ENCODE data around the gene KSR2. TPM values are rescaled to one million over a fixed set of nuclear protein-coding genes. Genes with fewer than 3 reads are reported as not detected.

KSR2 gene
- total and polyA plus RNA-seq, 7 donors, result under 0.01 to 1.1 (median 0.41) TPM

DNA sequence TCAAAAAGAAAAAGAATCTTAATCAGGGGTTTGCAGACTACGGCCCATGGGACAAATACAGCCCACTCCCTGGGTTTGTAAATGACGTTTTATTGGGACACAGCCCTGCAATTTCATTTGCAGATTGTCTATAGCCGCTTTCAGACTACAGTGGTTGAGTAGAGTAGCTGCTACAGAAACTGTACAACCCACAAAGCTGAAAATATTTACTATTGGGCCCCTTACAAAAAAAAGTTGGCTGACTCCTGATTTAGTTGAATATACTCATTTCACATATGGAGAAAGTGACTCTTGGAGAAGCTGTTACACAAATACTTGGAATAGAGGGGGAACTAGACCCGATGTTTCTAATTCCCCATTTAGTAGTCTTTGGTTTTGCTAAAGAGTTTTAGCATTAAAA, 444.8 kb downstream of the KSR2 start:
- intact Hi-C loops (cut with DNase I), result no loop called here
- Histone ChIP-seq H3K4me3 (no peak overlapping the region), H3K4me1 (no peaks in the 10 kb centered on the region), H3K9me3 (peaks cover 0 to 2% (median 0%) of the 10 kb centered on the region in 4 donors), H3K27me3 (peaks cover 0 to 3% (median 0%) of the 10 kb centered on the region in 3 donors), H3K27ac (no peak overlapping the region), H3K36me3 (no peaks in the 10 kb centered on the region)
- 65 to 78% methylated on average over 4 of the region's 4 CpGs for WGBS, 2 donors
- TF ChIP-seq POLR2AphosphoS5 (IDR thresholded peaks at IDR 0.05) (no peak), POLR2A (IDR thresholded peaks at IDR 0.05) (no peak), EP300 (IDR thresholded peaks at IDR 0.05) (no peak)
- TF ChIP-seq, protein P1, sequence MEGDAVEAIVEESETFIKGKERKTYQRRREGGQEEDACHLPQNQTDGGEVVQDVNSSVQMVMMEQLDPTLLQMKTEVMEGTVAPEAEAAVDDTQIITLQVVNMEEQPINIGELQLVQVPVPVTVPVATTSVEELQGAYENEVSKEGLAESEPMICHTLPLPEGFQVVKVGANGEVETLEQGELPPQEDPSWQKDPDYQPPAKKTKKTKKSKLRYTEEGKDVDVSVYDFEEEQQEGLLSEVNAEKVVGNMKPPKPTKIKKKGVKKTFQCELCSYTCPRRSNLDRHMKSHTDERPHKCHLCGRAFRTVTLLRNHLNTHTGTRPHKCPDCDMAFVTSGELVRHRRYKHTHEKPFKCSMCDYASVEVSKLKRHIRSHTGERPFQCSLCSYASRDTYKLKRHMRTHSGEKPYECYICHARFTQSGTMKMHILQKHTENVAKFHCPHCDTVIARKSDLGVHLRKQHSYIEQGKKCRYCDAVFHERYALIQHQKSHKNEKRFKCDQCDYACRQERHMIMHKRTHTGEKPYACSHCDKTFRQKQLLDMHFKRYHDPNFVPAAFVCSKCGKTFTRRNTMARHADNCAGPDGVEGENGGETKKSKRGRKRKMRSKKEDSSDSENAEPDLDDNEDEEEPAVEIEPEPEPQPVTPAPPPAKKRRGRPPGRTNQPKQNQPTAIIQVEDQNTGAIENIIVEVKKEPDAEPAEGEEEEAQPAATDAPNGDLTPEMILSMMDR (IDR thresholded peaks at IDR 0.05), result no peak
- DNase-seq, result no peak

DNA sequence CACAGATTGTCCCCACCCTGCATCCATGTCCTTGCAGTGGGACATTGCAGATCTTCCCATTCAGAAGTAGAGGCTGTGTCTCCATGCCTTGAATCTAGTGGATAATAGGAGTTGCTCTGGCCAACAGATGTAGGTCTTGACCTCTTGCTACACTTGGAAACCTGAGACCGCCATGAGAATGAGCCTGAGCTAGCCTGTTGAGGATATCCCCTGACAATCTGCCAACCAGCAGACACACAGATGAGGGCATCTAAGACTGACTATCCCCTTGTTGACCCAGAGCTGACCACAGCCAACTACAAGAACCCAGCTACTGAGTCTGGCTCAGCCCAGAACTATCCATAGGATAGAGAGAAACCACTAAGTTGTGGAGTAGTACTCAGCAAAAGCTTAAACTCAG, 446.2 kb downstream of the KSR2 start:
- Histone ChIP-seq H3K27me3 (peaks cover 0 to 3% (median 0%) of the 10 kb centered on the region in 3 donors), H3K36me3 (no peaks in the 10 kb centered on the region), H3K4me3 (no peak overlapping the region), H3K4me1 (no peaks in the 10 kb centered on the region), H3K9me3 (no peaks in the 10 kb centered on the region), H3K27ac (no peak overlapping the region)
- DNase-seq, result no peak
- WGBS, 2 donors, result 89 to 100% methylated on average over 1 of the region's 1 CpG
- intact Hi-C loops (cut with DNase I), result no loop called here
- TF ChIP-seq POLR2A (IDR thresholded peaks at IDR 0.05), result no peak

DNA sequence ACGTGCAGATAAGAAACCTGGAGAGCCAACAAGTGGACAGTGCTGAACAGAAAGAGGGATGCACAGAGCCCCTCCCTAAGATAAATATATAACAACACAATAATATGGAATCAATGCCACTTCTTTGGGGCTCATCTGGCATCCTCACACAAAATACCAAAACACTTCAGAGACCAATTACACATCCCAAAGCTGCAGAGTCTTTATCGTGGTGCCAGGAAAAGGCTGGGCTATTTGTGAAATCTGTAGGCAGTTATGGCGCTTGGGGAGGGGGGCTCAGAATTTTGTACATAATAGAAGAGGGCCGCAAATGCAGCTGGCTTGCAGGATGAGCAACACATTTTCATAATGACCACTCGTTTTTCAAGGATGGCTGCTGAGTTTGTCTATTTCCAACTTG, 446.9 kb downstream of the KSR2 start:
- H3K27me3 ChIP-seq, result peaks cover 0 to 3% (median 0%) of the 10 kb centered on the region in 3 donors
- H3K4me3 ChIP-seq, result no peak overlapping the region
- 87 to 88% methylated on average over 5 of the region's 5 CpGs for WGBS, 2 donors
- intact Hi-C loops (cut with DNase I), result no loop called here
- H3K27ac ChIP-seq, result no peak overlapping the region
- TF ChIP-seq EP300 (IDR thresholded peaks at IDR 0.05) (no peak), POLR2A (IDR thresholded peaks at IDR 0.05) (no peak), POLR2AphosphoS5 (IDR thresholded peaks at IDR 0.05) (no peak)
- TF ChIP-seq, protein P1 (IDR thresholded peaks at IDR 0.05), result no peak
- no peaks in the 10 kb centered on the region for H3K9me3 ChIP-seq
- no peak for DNase-seq
- H3K4me1 ChIP-seq, result no peaks in the 10 kb centered on the region
- H3K36me3 ChIP-seq, result no peaks in the 10 kb centered on the region

DNA sequence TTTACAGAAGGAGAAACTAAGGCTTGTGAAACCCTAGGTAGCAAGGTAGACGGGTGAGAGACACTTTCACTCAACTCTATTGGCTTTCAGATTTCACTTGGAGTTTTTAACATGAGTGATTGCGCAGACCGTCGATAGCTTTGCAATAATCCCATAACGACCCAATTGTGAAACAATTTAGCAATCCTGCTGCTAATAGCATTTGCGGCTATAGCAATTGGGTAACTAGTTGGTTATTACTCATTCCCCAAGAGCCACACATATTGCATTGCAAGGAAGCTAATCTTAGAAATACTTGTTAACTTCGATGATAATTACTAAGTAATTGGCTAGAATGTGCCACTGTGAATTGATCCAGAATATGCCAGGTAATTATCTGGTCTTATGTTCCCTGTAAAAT, 447.4 kb downstream of the KSR2 start:
- TF ChIP-seq, protein P1 (IDR thresholded peaks at IDR 0.05), result no peak
- TF ChIP-seq POLR2AphosphoS5 (IDR thresholded peaks at IDR 0.05), result no peak
- no peak for TF ChIP-seq EP300 (IDR thresholded peaks at IDR 0.05)
- TF ChIP-seq POLR2A (IDR thresholded peaks at IDR 0.05), result no peak
- no peaks in the 10 kb centered on the region for H3K9me3 ChIP-seq
- DNase-seq, result no peak
- intact Hi-C loops (cut with DNase I), result no loop called here
- H3K36me3 ChIP-seq, result no peaks in the 10 kb centered on the region
- H3K27me3 ChIP-seq, result peaks cover 0 to 3% (median 0%) of the 10 kb centered on the region in 3 donors
- H3K4me1 ChIP-seq, result no peaks in the 10 kb centered on the region
- no peak overlapping the region for H3K4me3 ChIP-seq
- 77 to 81% methylated on average over 7 of the region's 7 CpGs for WGBS, 2 donors
- H3K27ac ChIP-seq, result no peak overlapping the region

DNA sequence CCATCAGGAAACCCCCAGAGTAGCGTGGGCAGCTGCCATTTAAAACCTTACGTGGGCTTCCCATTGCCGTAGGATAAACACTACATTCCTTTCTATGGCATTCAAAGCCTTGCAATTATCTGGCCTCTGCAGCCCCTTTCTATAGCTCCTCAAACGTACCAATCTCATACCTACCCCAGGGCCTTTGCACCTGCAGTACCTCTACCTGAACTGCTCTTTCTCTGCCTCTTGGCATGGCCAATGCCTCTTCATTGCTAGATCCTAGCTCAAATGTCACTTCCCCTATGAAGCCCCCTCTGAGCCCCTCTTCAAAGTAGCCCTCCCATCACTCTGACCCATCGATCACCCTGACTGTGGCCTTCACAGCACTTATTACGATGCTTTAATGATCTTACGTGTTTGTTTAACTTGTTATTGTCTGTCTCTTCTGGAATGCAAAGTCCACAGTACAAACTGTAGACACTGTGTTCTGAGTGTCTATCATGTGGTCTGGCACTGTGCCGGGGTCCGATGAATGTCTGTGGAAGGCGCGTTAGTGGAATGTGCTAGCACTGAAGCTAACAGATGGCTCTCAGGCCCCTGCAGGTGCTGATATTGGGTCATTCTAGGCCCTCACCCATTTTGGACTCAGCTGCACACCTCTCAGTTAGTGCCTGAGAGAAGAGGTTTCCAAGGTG, 450.1 kb downstream of the KSR2 start:
- WGBS, 2 donors, result 35 to 67% methylated on average over 11 of the region's 11 CpGs
- no peaks in the 10 kb centered on the region for H3K27me3 ChIP-seq
- no peak overlapping the region for H3K27ac ChIP-seq
- no peaks in the 10 kb centered on the region for H3K36me3 ChIP-seq
- no peaks in the 10 kb centered on the region for H3K9me3 ChIP-seq
- no peak overlapping the region for H3K4me3 ChIP-seq
- TF ChIP-seq EP300 (IDR thresholded peaks at IDR 0.05) (no peak), POLR2A (IDR thresholded peaks at IDR 0.05) (no peak), POLR2AphosphoS5 (IDR thresholded peaks at IDR 0.05) (no peak)
- TF ChIP-seq, protein P1 (IDR thresholded peaks at IDR 0.05), result no peak
- intact Hi-C loops (cut with DNase I), result no loop called here
- DNase-seq, result no peak
- H3K4me1 ChIP-seq, result no peaks in the 10 kb centered on the region
